H9 (cell line): ENCODE measurements around the gene ERC2. TPM values are rescaled to one million over a fixed set of nuclear protein-coding genes. Genes with fewer than 3 reads are reported as not detected.

Source experiments
- DNase-seq: peaks from one replicate; pipeline ENCODE4 v3.0.0-alpha.2; 2017
- H2AFZ ChIP-seq: one replicate; pipeline ENCODE4 v1.6.1; 2013; ENCODE audit warnings: mild to moderate bottlenecking, low read length, control low read depth, moderate library complexity
- H2AK5ac ChIP-seq: 2 replicates; pipeline ENCODE4 v1.6.1; 2013; ENCODE audit warnings: low read length, control low read depth, mixed read lengths; ENCODE audit not compliant: insufficient read length
- H2BK120ac ChIP-seq: one replicate; pipeline ENCODE4 v1.6.1; 2013; ENCODE audit warnings: low read depth, mild to moderate bottlenecking, low read length, control low read depth, inconsistent platforms; ENCODE audit not compliant: poor library complexity, severe bottlenecking
- H2BK12ac ChIP-seq: 2 replicates; pipeline ENCODE4 v1.6.1; 2013; ENCODE audit warnings: low read length, control low read depth, mixed read lengths, low read depth; ENCODE audit not compliant: insufficient read length
- H2BK15ac ChIP-seq: 2 replicates; pipeline ENCODE4 v1.6.1; 2013; ENCODE audit warnings: low read depth, low read length, control low read depth
- H2BK20ac ChIP-seq: one replicate; pipeline ENCODE4 v1.6.1; 2013; ENCODE audit warnings: low read depth, mild to moderate bottlenecking, low read length, control low read depth, inconsistent platforms; ENCODE audit not compliant: poor library complexity, severe bottlenecking
- H2BK5ac ChIP-seq: 2 replicates; pipeline ENCODE4 v1.6.1; 2013; ENCODE audit warnings: low read length, control low read depth, mixed read lengths; ENCODE audit not compliant: insufficient read length
- H3K14ac ChIP-seq: 2 replicates; pipeline ENCODE4 v1.6.1; 2013; ENCODE audit warnings: low read length, control low read depth; ENCODE audit not compliant: insufficient read depth
- H3K18ac ChIP-seq: 2 replicates; pipeline ENCODE4 v1.6.1; 2013; ENCODE audit warnings: low read depth, mild to moderate bottlenecking, mixed read lengths, low read length, control low read depth; ENCODE audit not compliant: insufficient read length
- H3K23ac ChIP-seq: 2 replicates; pipeline ENCODE4 v1.6.1; 2013; ENCODE audit warnings: low read length, control low read depth, mixed read lengths, low read depth; ENCODE audit not compliant: insufficient read length
- H3K23me2 ChIP-seq: 2 replicates; pipeline ENCODE4 v1.6.1; 2013; ENCODE audit warnings: low read depth, mild to moderate bottlenecking, mixed read lengths, low read length, control low read depth; ENCODE audit not compliant: insufficient read length, poor library complexity, severe bottlenecking
- H3K27ac ChIP-seq: 2 replicates; pipeline ENCODE4 v1.5.1; 2013; ENCODE audit warnings: low read length, control low read depth, mixed read lengths, low read depth; ENCODE audit not compliant: insufficient read length
- H3K27me3 ChIP-seq: 2 replicates; pipeline ENCODE4 v1.6.1; 2013; ENCODE audit warnings: low read length, control low read depth, inconsistent platforms; ENCODE audit not compliant: insufficient read depth
- H3K4ac ChIP-seq: 2 replicates; pipeline ENCODE4 v1.6.1; 2013; ENCODE audit warnings: low read depth, mild to moderate bottlenecking, control low read depth, inconsistent platforms, low read length, moderate library complexity
- H3K4me1 ChIP-seq: 2 replicates; pipeline ENCODE4 v1.6.1; 2013; ENCODE audit warnings: low read length, control low read depth, inconsistent platforms; ENCODE audit not compliant: insufficient read depth
- H3K4me2 ChIP-seq: 2 replicates; pipeline ENCODE4 v1.6.1; 2013; ENCODE audit warnings: low read length, control low read depth, mixed read lengths; ENCODE audit not compliant: insufficient read length, insufficient read depth
- H3K56ac ChIP-seq: 2 replicates; pipeline ENCODE4 v1.6.1; 2013; ENCODE audit warnings: low read depth, mild to moderate bottlenecking, mixed read lengths, low read length, control low read depth; ENCODE audit not compliant: insufficient read length
- H3K79me1 ChIP-seq: 2 replicates; pipeline ENCODE4 v1.6.1; 2013; ENCODE audit warnings: low read depth, mild to moderate bottlenecking, moderate library complexity, low read length, control low read depth, inconsistent platforms; ENCODE audit not compliant: insufficient read depth, poor library complexity, severe bottlenecking
- H3K79me2 ChIP-seq: 2 replicates; pipeline ENCODE4 v1.6.1; 2013; ENCODE audit warnings: low read length, control low read depth, inconsistent platforms; ENCODE audit not compliant: insufficient read depth
- H3K9ac ChIP-seq: 2 replicates; pipeline ENCODE4 v1.6.1; 2013; ENCODE audit warnings: low read length, control low read depth, mixed read lengths; ENCODE audit not compliant: insufficient read length; ENCODE audit errors: extremely low read depth
- H3K9me3 ChIP-seq: one replicate; pipeline ENCODE4 v1.6.1; 2013; ENCODE audit warnings: low read depth, low read length, inconsistent platforms; ENCODE audit not compliant: control insufficient read depth
- H3T11ph ChIP-seq: one replicate; pipeline ENCODE4 v1.6.1; 2013; ENCODE audit warnings: mild to moderate bottlenecking, low read length, control low read depth, inconsistent platforms
- H4K20me1 ChIP-seq: one replicate; pipeline ENCODE4 v1.6.1; 2013; ENCODE audit not compliant: control insufficient read depth, insufficient read length, insufficient read depth
- H4K5ac ChIP-seq: 2 replicates; pipeline ENCODE4 v1.6.1; 2013; ENCODE audit warnings: low read depth, mild to moderate bottlenecking, mixed read lengths, low read length, control low read depth; ENCODE audit not compliant: insufficient read length
- H4K8ac ChIP-seq: replicated peaks from 2 replicates; pipeline ENCODE4 v1.6.1; 2013; ENCODE audit warnings: low read length, control low read depth, mixed read lengths, low read depth; ENCODE audit not compliant: insufficient read length
- H4K91ac ChIP-seq: 2 replicates; pipeline ENCODE4 v1.6.1; 2013; ENCODE audit warnings: low read depth, mild to moderate bottlenecking, moderate library complexity, mixed read lengths, low read length, control low read depth; ENCODE audit not compliant: insufficient read length
- H3K27ac Mint-ChIP-seq, 3 experiments: 2 replicates in 2 of 3; 3 replicates in 1 of 3; pipeline ENCODE4 v1.8.0; 2020 to 2021; ENCODE audit warnings: mixed read lengths in 3 of 3, mild to moderate bottlenecking in 1 of 3, moderate library complexity in 1 of 3
- H3K27me3 Mint-ChIP-seq: 2 replicates; pipeline ENCODE4 v1.8.0; 2021; ENCODE audit warnings: low read depth, mild to moderate bottlenecking, moderate library complexity, mixed read lengths
- H3K36me3 Mint-ChIP-seq, 3 experiments: 2 replicates in 2 of 3; 3 replicates in 1 of 3; pipeline ENCODE4 v1.8.0; 2020 to 2021; ENCODE audit warnings: low read depth in 3 of 3, mixed read lengths in 3 of 3; ENCODE audit not compliant: insufficient read depth in 1 of 3
- H3K4me1 Mint-ChIP-seq, 2 experiments: 2 replicates each; pipeline ENCODE4 v1.8.0; 2020; ENCODE audit warnings: mixed read lengths in 2 of 2
- H3K4me3 Mint-ChIP-seq, 2 experiments: 2 replicates in 1 of 2; 3 replicates in 1 of 2; pipeline ENCODE4 v1.8.0; 2020 to 2021; ENCODE audit warnings: mild to moderate bottlenecking in 2 of 2, mixed read lengths in 2 of 2, moderate library complexity in 1 of 2
- H3K9me3 Mint-ChIP-seq, 2 experiments: 2 replicates in 1 of 2; 3 replicates in 1 of 2; pipeline ENCODE4 v1.8.0; 2020; ENCODE audit warnings: mild to moderate bottlenecking in 2 of 2, mixed read lengths in 2 of 2, moderate library complexity in 1 of 2
- WGBS: extraction: QIAGEN DNeasy Blood & Tissue Kit; methylation state at CpG from one replicate; pipeline ENCODE4 v1.1.7; 2013; ENCODE audit warnings: missing lambda C conversion rate, low lambda C conversion rate, mixed read lengths; ENCODE audit not compliant: insufficient read length; ENCODE audit errors: extremely low coverage; 5-methylcytosine and 5-hydroxymethylcytosine counted together
- total RNA-seq: library from RNA; stranded (reverse); gene quantifications from 2 replicates; pipeline ENCODE4 v1.2.1, GENCODE V29; 2021
- TF ChIP-seq, protein P1 (sequence below): fragments of 200-600 bp; sonication (generic); conservative IDR thresholded peaks from 3 replicates; pipeline ENCODE4 v1.8.0; 2021; ENCODE audit warnings: antibody characterized with exemption, mild to moderate bottlenecking

Gene ERC2
- total RNA-seq, 1 experiment from 2014 or later: 15.4 TPM

DNA sequence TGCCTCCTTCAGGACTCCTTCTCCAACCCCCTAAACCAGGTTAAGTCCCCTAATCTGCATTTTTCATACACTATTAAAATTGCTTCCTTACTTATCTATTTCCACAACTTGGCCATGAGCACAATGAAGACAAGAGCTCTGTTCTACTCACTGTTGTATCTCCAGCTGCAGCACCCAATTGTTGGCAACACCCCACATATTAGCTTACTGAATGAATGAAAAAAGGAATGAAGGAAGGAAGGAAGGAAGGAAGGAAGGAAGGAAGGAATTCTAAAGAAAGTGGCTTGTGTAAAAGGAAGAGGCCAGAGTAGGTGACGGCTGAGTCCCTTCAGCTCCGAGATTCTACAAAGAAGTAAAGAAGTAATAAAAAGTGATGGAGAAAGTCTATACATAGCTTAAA, 444.7 kb downstream of the ERC2 start:
- H3K4me1 ChIP-seq: peaks cover 2% of the 10 kb centered on the region; the same call in 1 of the 2 replicates
- no peak overlapping the region for H2BK5ac ChIP-seq
- no peak overlapping the region for H3K14ac ChIP-seq
- H3K27ac Mint-ChIP-seq: no peak overlapping the region
- no peak overlapping the region for H3K18ac ChIP-seq
- no peaks in the 10 kb centered on the region for H3K27me3 ChIP-seq
- no peaks in the 10 kb centered on the region for H3K79me2 ChIP-seq
- no peaks in the 10 kb centered on the region for H3K9me3 ChIP-seq
- no peak overlapping the region for H3K4ac ChIP-seq
- no peaks in the 10 kb centered on the region; a peak in 1 of 7 replicates for H3K36me3 Mint-ChIP-seq
- no peaks in the 10 kb centered on the region for H3K79me1 ChIP-seq
- no peaks in the 10 kb centered on the region for H3K27me3 Mint-ChIP-seq
- no peak overlapping the region for H3K27ac ChIP-seq
- H3K9ac ChIP-seq: no peak overlapping the region
- WGBS: no CpG with 5 or more reads among the region's 2 CpGs
- no peaks in the 10 kb centered on the region for H3K23me2 ChIP-seq
- H4K5ac ChIP-seq: no peak overlapping the region
- no peak overlapping the region for H2AFZ ChIP-seq
- H3K9me3 Mint-ChIP-seq: no peaks in the 10 kb centered on the region; a peak in 1 of 5 replicates
- H3K4me2 ChIP-seq: no peak overlapping the region
- H4K8ac ChIP-seq: no peak overlapping the region
- H3K4me3 Mint-ChIP-seq: no peak overlapping the region
- no peak overlapping the region for H3K56ac ChIP-seq
- H2BK15ac ChIP-seq: no peak overlapping the region
- no peak overlapping the region for H2BK120ac ChIP-seq
- no peak overlapping the region for H2AK5ac ChIP-seq
- no peak overlapping the region for H2BK20ac ChIP-seq
- peaks cover 10 to 16% of the 10 kb centered on the region in 2 experiments for H3K4me1 Mint-ChIP-seq
- H3K23ac ChIP-seq: no peak overlapping the region
- TF ChIP-seq, protein P1, sequence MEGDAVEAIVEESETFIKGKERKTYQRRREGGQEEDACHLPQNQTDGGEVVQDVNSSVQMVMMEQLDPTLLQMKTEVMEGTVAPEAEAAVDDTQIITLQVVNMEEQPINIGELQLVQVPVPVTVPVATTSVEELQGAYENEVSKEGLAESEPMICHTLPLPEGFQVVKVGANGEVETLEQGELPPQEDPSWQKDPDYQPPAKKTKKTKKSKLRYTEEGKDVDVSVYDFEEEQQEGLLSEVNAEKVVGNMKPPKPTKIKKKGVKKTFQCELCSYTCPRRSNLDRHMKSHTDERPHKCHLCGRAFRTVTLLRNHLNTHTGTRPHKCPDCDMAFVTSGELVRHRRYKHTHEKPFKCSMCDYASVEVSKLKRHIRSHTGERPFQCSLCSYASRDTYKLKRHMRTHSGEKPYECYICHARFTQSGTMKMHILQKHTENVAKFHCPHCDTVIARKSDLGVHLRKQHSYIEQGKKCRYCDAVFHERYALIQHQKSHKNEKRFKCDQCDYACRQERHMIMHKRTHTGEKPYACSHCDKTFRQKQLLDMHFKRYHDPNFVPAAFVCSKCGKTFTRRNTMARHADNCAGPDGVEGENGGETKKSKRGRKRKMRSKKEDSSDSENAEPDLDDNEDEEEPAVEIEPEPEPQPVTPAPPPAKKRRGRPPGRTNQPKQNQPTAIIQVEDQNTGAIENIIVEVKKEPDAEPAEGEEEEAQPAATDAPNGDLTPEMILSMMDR: no peak
- H2BK12ac ChIP-seq: no peak overlapping the region
- no peak overlapping the region for H4K91ac ChIP-seq
- no peaks in the 10 kb centered on the region for H4K20me1 ChIP-seq
- no peak for DNase-seq
- H3T11ph ChIP-seq: no peak overlapping the region
